HepG2 (cell line): ENCODE data around the gene TFG. TPM values are rescaled to one million over a fixed set of nuclear protein-coding genes. Genes with fewer than 3 reads are reported as not detected.

Experiments
- ATAC-seq: fragments of 200-7000 bp; cut with Tn5 transposase; 3 replicates; pipeline ENCODE4 v1.9.1; 2020; ENCODE audit warnings: mild to moderate bottlenecking, moderate library complexity
- BruUV-seq: library from RNA; stranded (reverse); fragments of 400-500 nt; replicated peaks from 2 replicates; lab custom pipeline; 2021; lab: Mats Ljungman, UMichigan
- CTCF ChIA-PET: fragments of 300-600 bp; formaldehyde crosslinking; extraction: SDS; loops from one replicate; lab custom pipeline; 2021; ENCODE audit warnings: low total read pairs, inconsistent platforms, low intra/inter-chr PET ratio; lab: Yijun Ruan, JAX
- POLR2A ChIA-PET: fragments of 350-600 bp; sonication (Branson Sonifier 250); formaldehyde crosslinking; loops from one replicate; lab custom pipeline; 2020; ENCODE audit warnings: antibody characterized with exemption, inconsistent platforms; lab: Yijun Ruan, JAX
- DNase-seq: peaks from one replicate; pipeline ENCODE4 v3.0.0-alpha.2; 2015; ENCODE audit warnings: low spot score
- FAIRE-seq: peaks from 3 replicates; lab custom pipeline; 2011; peaks lifted over from hg19 to GRCh38; lab: Jason Lieb, UNC
- H2AFZ ChIP-seq: one replicate; pipeline ENCODE4 v1.6.1; 2011; ENCODE audit warnings: low read length, inconsistent platforms
- H3K27ac ChIP-seq: fragments of 300-600 bp; 3 replicates; pipeline ENCODE4 v1.8.0; 2011; ENCODE audit warnings: mixed run types, mild to moderate bottlenecking, mixed read lengths, low read length, inconsistent platforms; ENCODE audit not compliant: insufficient read depth; ENCODE audit errors: extremely low read length
- H3K27me3 ChIP-seq, 2 experiments: fragments of 200-600 bp in 1 of 2; 2 replicates in 1 of 2; 3 replicates in 1 of 2; pipeline versions ENCODE4 v1.6.0 to v1.8.0; 2011; ENCODE audit warnings: low read length in 2 of 2, mild to moderate bottlenecking in 2 of 2, moderate library complexity in 2 of 2, inconsistent platforms in 1 of 2; ENCODE audit not compliant: insufficient read depth in 2 of 2, control insufficient read depth in 1 of 2
- H3K36me3 ChIP-seq, 2 experiments: fragments of 200-600 bp in 1 of 2; replicated peaks in 1 of 2; 2 replicates in 1 of 2; 3 replicates in 1 of 2; pipeline versions ENCODE4 v1.5.1 to v1.8.0; 2011; ENCODE audit warnings: low read length in 2 of 2, inconsistent platforms in 1 of 2; ENCODE audit not compliant: insufficient read depth in 2 of 2, control insufficient read depth in 1 of 2
- H3K4me1 ChIP-seq: 2 replicates; pipeline ENCODE4 v1.5.1; 2012; ENCODE audit warnings: low read length, inconsistent platforms; ENCODE audit not compliant: insufficient read depth
- H3K4me2 ChIP-seq: 2 replicates; pipeline ENCODE4 v1.6.0; 2011; ENCODE audit warnings: low read depth, low read length, inconsistent platforms
- H3K4me3 ChIP-seq, 3 experiments: fragments of 200-600 bp in 1 of 3; sonication (generic), shearing (Covaris generic) in 1 of 3; replicated peaks in 1 of 3; 2 replicates each; pipeline ENCODE4 v1.5.1; 2011 to 2016; ENCODE audit warnings: low read length in 3 of 3, inconsistent platforms in 2 of 3, low read depth in 2 of 3, mild to moderate bottlenecking in 2 of 3, control low read depth in 1 of 3, mixed read lengths in 1 of 3; ENCODE audit not compliant: insufficient read depth in 1 of 3
- H3K79me2 ChIP-seq: one replicate; pipeline ENCODE4 v1.6.1; 2011; ENCODE audit warnings: low read length, inconsistent platforms; ENCODE audit not compliant: insufficient read depth
- H3K9ac ChIP-seq: 2 replicates; pipeline ENCODE4 v1.6.0; 2011; ENCODE audit warnings: mild to moderate bottlenecking, low read depth, low read length, inconsistent platforms; ENCODE audit not compliant: insufficient read depth
- H3K9me3 ChIP-seq: 2 replicates; pipeline ENCODE4 v1.5.1; 2012; ENCODE audit warnings: mild to moderate bottlenecking, low read length
- H4K20me1 ChIP-seq: 2 replicates; pipeline ENCODE4 v1.6.0; 2011; ENCODE audit warnings: inconsistent platforms, mild to moderate bottlenecking, low read length, moderate library complexity; ENCODE audit not compliant: insufficient read depth
- GATAD2A ChIP-seq: IDR thresholded peaks from 2 replicates; pipeline ENCODE4 v1.6.1; 2016
- HNRNPLL ChIP-seq: fragments of 200-400 bp; formaldehyde crosslinking; IDR thresholded peaks from 2 replicates; pipeline ENCODE4 v1.6.1; 2017; ENCODE audit warnings: mild to moderate bottlenecking, low read depth, low read length; ENCODE audit not compliant: poor library complexity, severe bottlenecking
- ISX ChIP-seq: sonication (generic); formaldehyde crosslinking; conservative IDR thresholded peaks from 2 replicates; pipeline ENCODE4 v1.5.0; 2020; ENCODE audit warnings: missing genetic modification reagents
- KDM5B ChIP-seq: sonication (generic); formaldehyde crosslinking; IDR thresholded peaks from 2 replicates; pipeline ENCODE4 v1.4.0; 2020; ENCODE audit warnings: missing genetic modification reagents, mild to moderate bottlenecking, borderline replicate concordance
- NFKBIZ ChIP-seq: IDR thresholded peaks from 2 replicates; pipeline ENCODE4 v1.6.1; 2018; ENCODE audit warnings: missing genetic modification reagents, missing compliant biosample characterization
- PHF8 ChIP-seq: sonication (generic); formaldehyde crosslinking; IDR thresholded peaks from 2 replicates; pipeline ENCODE4 v1.5.0; 2020; ENCODE audit warnings: missing genetic modification reagents
- RORA ChIP-seq: sonication (generic); formaldehyde crosslinking; IDR thresholded peaks from 2 replicates; pipeline ENCODE4 v1.5.0; 2020; ENCODE audit warnings: mild to moderate bottlenecking, missing genetic modification reagents, moderate library complexity
- TCF7 ChIP-seq: sonication (generic); IDR thresholded peaks from 2 replicates; pipeline ENCODE4 v1.6.1; 2016; ENCODE audit warnings: antibody characterized with exemption, low read depth
- ZFP36L2 ChIP-seq: sonication (generic); formaldehyde crosslinking; IDR thresholded peaks from 2 replicates; pipeline ENCODE4 v1.4.0; 2020; ENCODE audit warnings: missing genetic modification reagents
- ZNF451 ChIP-seq: sonication (generic); formaldehyde crosslinking; IDR thresholded peaks from 2 replicates; pipeline ENCODE4 v1.5.0; 2020; ENCODE audit warnings: mild to moderate bottlenecking, missing genetic modification reagents
- ZNF552 ChIP-seq: sonication (generic); formaldehyde crosslinking; IDR thresholded peaks from 2 replicates; pipeline ENCODE4 v1.9.0; 2022; ENCODE audit warnings: missing genetic modification reagents, mild to moderate bottlenecking, borderline replicate concordance
- in situ Hi-C: cut with HindIII; loops from 2 replicates; pipeline ENCODE4 v1.10.0; 2017; ENCODE audit warnings: low pct_unique_long_range_greater_than_20kb; ENCODE audit not compliant: extremely low pct_ligation_motif_present
- intact Hi-C: fragments of 100-400 bp; cut with micrococcal nuclease; formaldehyde crosslinking; loops from one replicate; pipeline ENCODE4 v1.10.0; 2022; ENCODE audit not compliant: unreplicated experiment
- polyA plus RNA-seq, 8 experiments: library from polyadenylated mRNA; depleted of rRNA in 3 of 8; stranded (reverse) in 7 of 8; unstranded in 1 of 8; fragments of >200 nt; fragmentation: Illumina TruSeq in 4 of 8; extraction: Trizol in 4 of 8; gene quantifications; 2 replicates each; pipeline versions ENCODE4 v1.2.1 to v1.2.3, GENCODE V29; 2011 to 2016; ENCODE audit warnings: low read depth in 4 of 8, missing spikeins in 1 of 8, mixed read lengths in 1 of 8; ENCODE audit not compliant: insufficient read depth in 1 of 8
- total RNA-seq, 5 experiments: library from RNA; depleted of rRNA; stranded (reverse); fragments of >200 nt; fragmentation: Illumina TruSeq; extraction: Trizol; gene quantifications; 2 replicates each; pipeline ENCODE4 v1.2.3, GENCODE V29; 2016; ENCODE audit warnings: low read depth in 1 of 5
- TF ChIP-seq, protein P1 (sequence below): sonication (generic); formaldehyde crosslinking; IDR thresholded peaks from 2 replicates; pipeline ENCODE4 v1.8.0; 2022; ENCODE audit warnings: low read depth, missing genetic modification reagents
- TF ChIP-seq, protein P2 (sequence below): sonication (generic); formaldehyde crosslinking; IDR thresholded peaks from 2 replicates; pipeline ENCODE4 v1.4.0; 2020; ENCODE audit warnings: missing genetic modification reagents, borderline replicate concordance
- TF ChIP-seq, protein P3 (sequence below): sonication (generic); IDR thresholded peaks from 2 replicates; pipeline ENCODE4 v1.6.1; 2016; ENCODE audit warnings: low read depth, borderline replicate concordance
- TF ChIP-seq, protein P4 (sequence below): sonication (generic); formaldehyde crosslinking; IDR thresholded peaks from 2 replicates; pipeline ENCODE4 v1.4.0; 2020; ENCODE audit warnings: mild to moderate bottlenecking, missing genetic modification reagents

TFG gene
- total and polyA plus RNA-seq, 2 of the 13 experiments (the other 11 are each of a cell fraction or from before 2014, with no cell fraction given), result 53.6 to 71.7 TPM

DNA sequence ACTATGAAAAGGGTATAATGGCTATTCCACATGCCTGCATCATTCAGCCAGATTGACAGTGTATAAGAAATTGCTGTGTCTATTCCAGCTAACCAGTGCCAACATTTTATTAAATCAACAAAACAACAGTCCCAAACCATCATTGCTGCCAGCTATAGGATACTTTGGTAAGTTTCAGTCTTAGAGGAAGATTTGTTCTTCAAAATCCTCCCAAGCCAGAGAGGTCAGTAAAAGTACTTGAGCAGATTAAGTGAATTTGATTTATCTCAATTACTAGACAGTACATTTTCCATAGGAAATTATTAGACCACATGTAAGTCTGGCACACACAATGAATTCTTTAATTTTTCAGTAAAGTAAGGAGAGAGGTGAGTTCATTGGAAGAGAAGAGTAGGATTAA is 50.7 kb downstream of the TFG start:
- in situ Hi-C loops, result no loop called here
- Histone ChIP-seq H3K27ac (no peak overlapping the region), H3K9ac (no peak overlapping the region), H2AFZ (no peak overlapping the region), H3K36me3 (no peaks in the 10 kb centered on the region), H3K4me1 (no peaks in the 10 kb centered on the region), H3K4me3 (no peak overlapping the region), H3K27me3 (no peaks in the 10 kb centered on the region; a peak in 1 of 5 replicates), H3K9me3 (no peaks in the 10 kb centered on the region), H4K20me1 (no peaks in the 10 kb centered on the region), H3K79me2 (no peaks in the 10 kb centered on the region), H3K4me2 (no peak overlapping the region)
- CTCF ChIA-PET, result no interaction called here
- POLR2A ChIA-PET, result no interaction called here
- DNase-seq (no peak), FAIRE-seq (no peak), ATAC-seq (no peak)
- BruUV-seq, result no TSS peak
- TF ChIP-seq ZFP36L2 (CRISPR knock-in tag) (no peak), ZNF552 (CRISPR knock-in tag) (no peak), PHF8 (CRISPR knock-in tag) (no peak), NFKBIZ (CRISPR knock-in tag) (no peak), KDM5B (CRISPR knock-in tag) (no peak), ISX (CRISPR knock-in tag) (no peak), RORA (CRISPR knock-in tag) (no peak), GATAD2A (CRISPR knock-in tag) (no peak), TCF7 (no peak), HNRNPLL (no peak), ZNF451 (CRISPR knock-in tag) (no peak)
- TF ChIP-seq, protein P1, sequence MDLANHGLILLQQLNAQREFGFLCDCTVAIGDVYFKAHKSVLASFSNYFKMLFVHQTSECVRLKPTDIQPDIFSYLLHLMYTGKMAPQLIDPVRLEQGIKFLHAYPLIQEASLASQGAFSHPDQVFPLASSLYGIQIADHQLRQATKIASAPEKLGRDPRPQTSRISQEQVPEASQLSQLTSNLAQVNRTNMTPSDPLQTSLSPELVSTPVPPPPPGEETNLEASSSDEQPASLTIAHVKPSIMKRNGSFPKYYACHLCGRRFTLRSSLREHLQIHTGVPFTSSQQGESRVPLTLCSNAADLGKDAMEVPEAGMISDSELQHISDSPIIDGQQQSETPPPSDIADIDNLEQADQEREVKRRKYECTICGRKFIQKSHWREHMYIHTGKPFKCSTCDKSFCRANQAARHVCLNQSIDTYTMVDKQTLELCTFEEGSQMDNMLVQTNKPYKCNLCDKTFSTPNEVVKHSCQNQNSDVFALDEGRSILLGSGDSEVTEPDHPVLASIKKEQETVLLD (CRISPR knock-in tag), result no peak
- TF ChIP-seq, protein P2, sequence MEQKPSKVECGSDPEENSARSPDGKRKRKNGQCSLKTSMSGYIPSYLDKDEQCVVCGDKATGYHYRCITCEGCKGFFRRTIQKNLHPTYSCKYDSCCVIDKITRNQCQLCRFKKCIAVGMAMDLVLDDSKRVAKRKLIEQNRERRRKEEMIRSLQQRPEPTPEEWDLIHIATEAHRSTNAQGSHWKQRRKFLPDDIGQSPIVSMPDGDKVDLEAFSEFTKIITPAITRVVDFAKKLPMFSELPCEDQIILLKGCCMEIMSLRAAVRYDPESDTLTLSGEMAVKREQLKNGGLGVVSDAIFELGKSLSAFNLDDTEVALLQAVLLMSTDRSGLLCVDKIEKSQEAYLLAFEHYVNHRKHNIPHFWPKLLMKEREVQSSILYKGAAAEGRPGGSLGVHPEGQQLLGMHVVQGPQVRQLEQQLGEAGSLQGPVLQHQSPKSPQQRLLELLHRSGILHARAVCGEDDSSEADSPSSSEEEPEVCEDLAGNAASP, result no peak
- TF ChIP-seq, protein P3, sequence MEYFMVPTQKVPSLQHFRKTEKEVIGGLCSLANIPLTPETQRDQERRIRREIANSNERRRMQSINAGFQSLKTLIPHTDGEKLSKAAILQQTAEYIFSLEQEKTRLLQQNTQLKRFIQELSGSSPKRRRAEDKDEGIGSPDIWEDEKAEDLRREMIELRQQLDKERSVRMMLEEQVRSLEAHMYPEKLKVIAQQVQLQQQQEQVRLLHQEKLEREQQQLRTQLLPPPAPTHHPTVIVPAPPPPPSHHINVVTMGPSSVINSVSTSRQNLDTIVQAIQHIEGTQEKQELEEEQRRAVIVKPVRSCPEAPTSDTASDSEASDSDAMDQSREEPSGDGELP, result no peak
- TF ChIP-seq, protein P4, sequence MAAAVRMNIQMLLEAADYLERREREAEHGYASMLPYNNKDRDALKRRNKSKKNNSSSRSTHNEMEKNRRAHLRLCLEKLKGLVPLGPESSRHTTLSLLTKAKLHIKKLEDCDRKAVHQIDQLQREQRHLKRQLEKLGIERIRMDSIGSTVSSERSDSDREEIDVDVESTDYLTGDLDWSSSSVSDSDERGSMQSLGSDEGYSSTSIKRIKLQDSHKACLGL (CRISPR knock-in tag), result no peak
- intact Hi-C loops, result no loop called here
